Vagina (tissue), 2 donors: ENCODE results near the gene PEPD.

ENCODE experiments used
- POLR2A ChIP-seq, 2 donors: fragments of 450-650 bp; IDR thresholded peaks; one replicate each; pipeline ENCODE4 v1.6.1; 2017; ENCODE audit warnings: antibody characterized with exemption in 2 of 2, mild to moderate bottlenecking in 2 of 2, moderate library complexity in 2 of 2
- POLR2AphosphoS5 ChIP-seq, 2 donors: sonication (generic); formaldehyde crosslinking; IDR thresholded peaks; one replicate each; pipeline ENCODE4 v1.9.0; 2017; ENCODE audit warnings: antibody characterized with exemption in 2 of 2, mild to moderate bottlenecking in 2 of 2, low read depth in 1 of 2; ENCODE audit not compliant: insufficient read depth in 1 of 2
- TF ChIP-seq, protein P1 (sequence below), 3 experiments: fragments of 450-650 bp in 2 of 3; fragments of 200-600 bp in 1 of 3; sonication (generic) in 1 of 3; IDR thresholded peaks; one replicate each; pipeline ENCODE4 v1.5.1; 2017 to 2019; ENCODE audit warnings: antibody characterized with exemption in 3 of 3, mild to moderate bottlenecking in 2 of 3, moderate library complexity in 2 of 3

DNA sequence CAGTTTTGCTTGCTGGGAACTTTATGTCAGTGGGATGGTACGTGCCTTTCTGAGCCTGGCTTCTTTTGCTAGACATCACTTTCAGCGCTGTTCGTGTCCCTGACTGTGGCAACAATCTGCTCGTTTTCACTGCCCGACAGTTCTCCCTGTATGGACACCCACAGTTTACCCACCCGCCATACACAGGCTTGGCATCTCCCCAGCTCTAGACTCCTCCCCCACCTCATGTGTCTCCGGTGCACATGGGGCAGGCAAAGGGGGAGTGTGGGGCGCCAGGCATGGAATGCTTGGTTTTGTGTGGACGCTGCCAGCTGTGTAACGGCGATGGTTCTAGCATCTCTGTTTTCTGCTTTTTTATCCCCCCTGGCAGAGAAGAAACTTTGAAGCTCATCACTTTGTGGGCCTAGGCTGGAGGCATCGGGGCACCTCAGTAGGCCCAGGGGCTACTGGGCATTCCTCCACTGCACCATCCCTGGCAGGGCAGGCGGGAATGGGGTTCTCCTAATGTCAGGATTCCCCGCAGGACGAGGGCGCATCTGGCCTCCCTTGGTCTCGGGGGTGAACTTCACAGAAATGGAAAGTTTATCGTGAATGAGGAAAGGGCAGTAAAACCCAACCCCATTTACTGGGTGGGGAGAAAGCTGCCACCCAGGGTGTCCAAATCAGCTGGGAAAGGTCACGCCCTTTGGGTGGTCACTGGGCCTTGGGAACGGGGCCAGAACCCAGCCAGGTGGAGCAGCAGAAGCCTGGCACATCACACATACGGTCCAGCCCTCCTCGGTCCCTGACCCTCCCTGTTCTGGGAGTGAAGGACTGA, 87.3 kb downstream of the PEPD start:
- TF ChIP-seq, protein P1, sequence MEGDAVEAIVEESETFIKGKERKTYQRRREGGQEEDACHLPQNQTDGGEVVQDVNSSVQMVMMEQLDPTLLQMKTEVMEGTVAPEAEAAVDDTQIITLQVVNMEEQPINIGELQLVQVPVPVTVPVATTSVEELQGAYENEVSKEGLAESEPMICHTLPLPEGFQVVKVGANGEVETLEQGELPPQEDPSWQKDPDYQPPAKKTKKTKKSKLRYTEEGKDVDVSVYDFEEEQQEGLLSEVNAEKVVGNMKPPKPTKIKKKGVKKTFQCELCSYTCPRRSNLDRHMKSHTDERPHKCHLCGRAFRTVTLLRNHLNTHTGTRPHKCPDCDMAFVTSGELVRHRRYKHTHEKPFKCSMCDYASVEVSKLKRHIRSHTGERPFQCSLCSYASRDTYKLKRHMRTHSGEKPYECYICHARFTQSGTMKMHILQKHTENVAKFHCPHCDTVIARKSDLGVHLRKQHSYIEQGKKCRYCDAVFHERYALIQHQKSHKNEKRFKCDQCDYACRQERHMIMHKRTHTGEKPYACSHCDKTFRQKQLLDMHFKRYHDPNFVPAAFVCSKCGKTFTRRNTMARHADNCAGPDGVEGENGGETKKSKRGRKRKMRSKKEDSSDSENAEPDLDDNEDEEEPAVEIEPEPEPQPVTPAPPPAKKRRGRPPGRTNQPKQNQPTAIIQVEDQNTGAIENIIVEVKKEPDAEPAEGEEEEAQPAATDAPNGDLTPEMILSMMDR (IDR thresholded peaks at IDR 0.05): no peak
- TF ChIP-seq POLR2A (IDR thresholded peaks at IDR 0.05) (no peak), POLR2AphosphoS5 (IDR thresholded peaks at IDR 0.05; ENCODE audit: insufficient read depth in 1 of 2, low read depth in 1 of 2) (no peak)
